CD4-positive, alpha-beta T cell treated with Interleukin-17A for 1 hour (primary cell): Measurements from ENCODE around the gene SLC35F4.
"Not testable (repeated sequence)": the region's sequence is repeated elsewhere in the genome, so short reads cannot be mapped to it uniquely, and the experiment has no call there.

Experiments
- DNase-seq: peaks from one replicate; pipeline ENCODE4 v3.0.0-alpha.2; 2020

SLC35F4 gene

DNA sequence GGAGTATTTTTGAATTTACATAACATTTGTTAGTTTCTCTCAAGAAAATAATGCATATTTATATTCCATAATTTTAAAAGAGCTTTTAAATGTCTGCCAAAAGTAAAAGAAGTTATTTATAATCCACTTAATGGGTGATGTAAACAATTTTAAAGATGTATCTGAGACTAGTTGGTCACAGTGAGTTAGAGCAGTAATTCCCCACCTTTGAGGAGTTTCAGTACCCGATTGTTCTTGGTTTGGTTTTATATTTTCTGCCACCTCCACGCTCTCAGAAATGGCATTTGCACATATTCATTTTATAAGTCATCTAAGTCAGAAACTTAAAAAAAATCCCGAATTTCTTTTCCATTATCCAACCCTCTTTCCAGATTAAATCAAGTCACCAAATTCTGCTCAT lies 153.2 kb downstream of the SLC35F4 start:
- DNase-seq = no peak

GRCh38 chr14:57712102-57712501 lies 153.8 kb downstream of the SLC35F4 start:
- DNase-seq = no peak

DNA sequence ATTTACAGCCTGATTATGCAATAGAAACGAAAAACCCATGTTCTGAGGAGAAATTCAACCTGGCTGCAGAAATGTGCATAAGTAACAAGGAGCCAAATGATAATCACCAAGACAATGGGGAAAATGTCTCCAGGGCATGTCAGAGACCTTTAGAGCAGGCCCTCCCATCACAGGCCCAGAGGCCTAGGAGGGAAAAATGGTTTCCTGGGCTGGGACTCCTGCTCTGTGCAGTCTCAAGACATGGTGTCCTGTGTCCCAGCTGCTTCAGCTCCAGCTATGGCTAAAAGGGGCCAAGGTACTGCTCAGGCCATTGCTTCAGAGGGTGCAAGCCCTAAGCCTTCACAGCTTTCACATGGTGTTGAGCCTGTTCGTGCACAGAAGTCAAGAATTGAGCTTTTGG lies 156.0 kb downstream of the SLC35F4 start:
- no peak for DNase-seq

GRCh38 chr14:57709086-57709485 lies 156.8 kb downstream of the SLC35F4 start:
- not testable (repeated sequence) for DNase-seq

GRCh38 chr14:57707219-57707618 lies 158.7 kb downstream of the SLC35F4 start:
- no peak for DNase-seq

DNA sequence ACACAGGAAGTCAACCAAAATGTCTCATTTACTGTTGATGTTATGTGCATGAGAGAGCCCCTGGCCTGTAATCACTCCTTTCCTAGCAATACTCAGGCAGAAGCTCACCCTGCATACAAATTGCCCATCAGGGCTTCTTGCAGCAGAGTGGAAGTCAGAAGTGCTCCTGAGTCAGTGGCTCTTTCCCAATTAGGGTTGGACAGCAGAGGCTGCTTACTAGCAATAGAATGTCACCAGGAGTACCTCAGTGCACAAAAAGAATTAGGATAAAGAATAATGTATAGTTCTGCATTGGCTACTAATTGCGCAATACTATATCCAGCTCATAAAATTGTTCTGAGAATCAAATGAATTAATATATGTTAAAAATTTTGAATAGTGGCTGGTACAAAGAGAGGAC lies 161.1 kb downstream of the SLC35F4 start:
- DNase-seq = no peak

DNA sequence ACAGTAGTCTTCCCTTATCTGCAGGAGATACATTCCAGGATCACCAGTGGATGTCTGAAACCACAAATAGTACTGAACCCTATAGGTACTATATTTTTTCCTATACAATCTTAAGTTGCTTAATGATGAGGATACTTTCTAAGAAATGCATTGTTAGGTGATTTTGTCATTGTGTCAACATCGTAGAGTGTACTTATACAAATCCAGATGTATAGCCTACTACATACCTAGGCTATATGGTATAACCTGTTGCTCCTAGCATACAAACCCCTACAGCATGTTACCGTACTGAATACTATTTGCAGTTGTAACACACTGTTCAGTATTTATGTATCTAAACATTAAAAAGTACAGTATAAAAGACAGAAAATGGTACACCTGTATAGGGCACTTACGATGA lies 165.9 kb downstream of the SLC35F4 start:
- no peak for DNase-seq

DNA sequence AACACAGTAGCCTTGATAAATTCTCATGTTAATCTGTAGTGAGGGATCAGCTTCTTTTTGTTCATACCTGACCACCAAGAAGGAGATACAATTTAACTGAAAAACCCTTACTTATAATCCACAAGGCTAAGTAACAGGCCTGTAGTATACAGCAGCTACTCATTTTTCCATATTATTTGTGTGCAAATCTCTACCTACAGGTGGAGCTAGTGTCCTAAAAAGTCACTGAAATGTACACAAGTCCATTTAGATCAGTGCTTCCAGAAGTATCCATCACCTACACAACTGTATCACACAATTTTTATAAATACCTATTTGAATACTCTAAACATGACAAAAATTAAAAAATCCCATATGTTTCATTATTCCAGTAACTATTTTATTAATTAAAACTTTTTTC lies 173.2 kb downstream of the SLC35F4 start:
- DNase-seq = no peak

DNA sequence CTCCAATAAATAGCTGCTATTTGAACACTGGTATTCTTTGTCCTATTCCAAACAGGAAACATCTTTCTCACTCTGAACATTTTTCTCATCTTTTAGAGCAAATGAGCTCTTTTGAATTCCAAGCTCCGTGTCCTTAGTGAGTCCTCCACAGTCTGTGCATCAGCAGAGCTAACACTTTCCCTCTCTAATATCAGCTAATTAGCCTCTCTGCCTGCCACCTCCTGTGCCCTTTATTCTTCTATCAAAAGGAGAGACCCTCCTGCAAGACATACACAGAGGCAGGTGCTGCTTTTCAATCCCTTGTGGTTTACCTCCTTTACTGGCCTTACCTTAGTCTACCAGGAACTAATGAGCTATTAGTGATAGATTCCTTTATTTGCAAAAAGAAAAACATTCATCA lies 178.5 kb downstream of the SLC35F4 start:
- no peak for DNase-seq

- no peak for DNase-seq
Measured at GRCh38 chr14:57686304-57686703, 179.6 kb downstream of the SLC35F4 start.

GRCh38 chr14:57671021-57671420 lies 194.9 kb downstream of the SLC35F4 start:
- no peak for DNase-seq

DNA sequence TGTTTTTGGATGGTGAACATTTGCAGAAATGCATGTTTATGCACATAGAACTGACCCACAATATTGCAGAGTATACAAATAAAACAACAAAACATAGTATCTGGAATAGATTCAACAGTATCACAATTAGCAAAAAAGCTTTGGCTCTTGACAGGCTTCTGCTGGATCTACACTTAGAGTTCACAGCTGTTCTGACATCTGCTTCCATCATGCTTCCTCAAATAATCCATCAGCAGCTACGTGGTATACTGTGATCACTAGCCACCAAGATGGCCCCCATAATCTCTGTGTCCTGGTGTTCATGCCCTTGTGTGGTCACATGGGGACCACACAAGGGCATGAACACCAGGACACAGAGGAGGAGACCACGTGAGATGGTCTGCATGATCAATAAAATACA lies 205.7 kb downstream of the SLC35F4 start:
- no peak for DNase-seq

DNA sequence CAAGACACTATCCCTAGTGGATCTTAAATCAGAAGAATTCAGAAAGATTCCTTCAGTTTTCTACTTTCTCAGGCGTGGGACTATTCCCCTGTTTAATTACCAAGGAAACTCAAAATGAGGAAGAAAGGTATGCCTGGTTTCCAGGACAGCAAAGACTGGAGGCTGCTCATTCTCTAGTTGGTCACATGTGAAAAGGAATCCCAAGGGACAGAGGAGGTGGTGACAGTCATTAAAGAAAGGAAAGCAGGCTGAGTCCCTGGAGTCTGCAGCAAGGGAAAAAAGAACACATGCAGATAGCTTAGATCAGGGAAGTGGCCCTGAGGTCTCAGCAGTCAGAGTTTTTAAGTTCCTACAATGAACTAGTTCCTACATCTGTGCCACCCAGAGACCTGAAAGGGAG lies 206.8 kb downstream of the SLC35F4 start:
- DNase-seq = no peak

DNA sequence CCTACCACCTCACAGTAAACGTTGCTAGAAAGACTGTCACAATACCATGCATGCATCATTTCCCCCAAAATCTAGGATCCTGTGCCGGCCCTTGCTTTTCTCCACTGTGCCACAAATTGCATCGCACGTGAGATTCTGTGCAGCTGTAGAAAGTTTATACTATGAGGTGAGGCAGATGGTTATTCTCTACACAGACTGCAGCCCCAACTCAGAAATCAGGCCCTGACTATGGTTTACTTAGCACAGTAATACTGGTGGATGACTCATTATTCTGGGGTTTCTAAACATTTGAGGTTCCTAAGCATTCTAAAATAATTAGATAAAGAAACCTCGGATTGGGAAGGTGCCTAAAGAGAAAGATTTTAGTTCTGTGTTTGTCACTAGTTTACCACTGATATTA lies 208.4 kb downstream of the SLC35F4 start:
- DNase-seq = no peak

GRCh38 chr14:57656853-57657252 lies 209.0 kb downstream of the SLC35F4 start:
- DNase-seq = no peak

- DNase-seq = no peak
Measured at GRCh38 chr14:57652769-57653168, 213.1 kb downstream of the SLC35F4 start.

GRCh38 chr14:57641776-57642175 lies 224.1 kb downstream of the SLC35F4 start:
- DNase-seq = no peak

- no peak for DNase-seq
Measured at GRCh38 chr14:57640036-57640435, 225.9 kb downstream of the SLC35F4 start.

DNA sequence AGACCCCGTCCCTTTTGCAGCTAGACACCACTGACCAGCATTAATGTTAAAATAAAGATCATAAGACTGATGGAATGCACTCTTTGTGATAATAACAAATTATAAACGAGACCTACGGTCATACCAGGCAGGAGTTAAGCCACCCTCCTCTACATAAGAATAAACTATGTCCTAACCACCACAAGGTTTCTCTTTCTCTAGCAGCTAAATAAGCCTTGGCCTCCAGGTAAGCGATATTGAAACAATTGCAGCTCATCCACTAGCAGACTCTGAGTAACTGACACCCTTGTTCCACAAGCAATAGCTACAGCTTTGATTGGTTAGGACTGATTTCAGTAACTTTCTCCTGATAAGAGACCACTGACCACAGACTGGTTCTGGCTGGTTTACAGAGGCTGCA lies 228.0 kb downstream of the SLC35F4 start:
- DNase-seq = no peak

DNA sequence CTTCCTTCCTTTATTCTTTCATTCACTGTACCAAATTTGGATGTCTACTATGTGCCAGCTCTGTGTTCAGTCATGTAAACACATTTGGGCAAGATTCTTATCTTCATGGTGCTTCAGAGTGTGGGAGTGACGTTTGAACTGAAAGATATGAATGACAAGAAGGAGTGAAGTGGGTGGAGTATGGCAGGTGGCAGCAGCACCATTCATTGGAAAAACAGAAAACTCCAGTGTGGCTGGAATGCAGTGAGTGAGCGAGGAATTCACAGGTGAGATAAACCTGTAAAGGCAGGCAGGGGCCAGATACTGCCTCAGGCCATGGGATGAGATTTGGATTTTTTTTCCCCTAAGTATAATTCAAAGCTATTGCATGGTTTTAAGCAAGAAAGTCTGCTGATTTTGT lies 231.6 kb downstream of the SLC35F4 start:
- DNase-seq = no peak

- DNase-seq = no peak
Measured at GRCh38 chr14:57632649-57633048, 233.2 kb downstream of the SLC35F4 start.

DNA sequence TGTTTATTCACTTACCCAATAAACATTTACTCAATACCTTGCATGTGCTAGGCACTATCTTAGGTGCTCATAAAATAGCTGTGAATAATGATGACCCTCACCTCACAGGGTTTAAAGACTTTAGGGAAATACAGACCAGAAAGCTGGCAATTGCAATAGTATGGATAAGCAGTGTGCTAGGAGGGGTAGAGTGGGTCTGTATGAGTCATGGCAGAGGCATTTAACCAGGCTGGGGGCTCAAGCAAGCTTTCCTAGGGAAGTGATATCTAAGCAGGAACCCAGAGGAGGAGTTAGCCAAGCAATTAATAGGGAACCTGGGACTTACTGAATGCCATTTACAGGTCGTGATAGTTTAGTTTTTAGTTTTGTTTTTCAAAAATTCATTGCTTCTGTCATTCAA lies 248.4 kb downstream of the SLC35F4 start:
- DNase-seq = no peak

DNA sequence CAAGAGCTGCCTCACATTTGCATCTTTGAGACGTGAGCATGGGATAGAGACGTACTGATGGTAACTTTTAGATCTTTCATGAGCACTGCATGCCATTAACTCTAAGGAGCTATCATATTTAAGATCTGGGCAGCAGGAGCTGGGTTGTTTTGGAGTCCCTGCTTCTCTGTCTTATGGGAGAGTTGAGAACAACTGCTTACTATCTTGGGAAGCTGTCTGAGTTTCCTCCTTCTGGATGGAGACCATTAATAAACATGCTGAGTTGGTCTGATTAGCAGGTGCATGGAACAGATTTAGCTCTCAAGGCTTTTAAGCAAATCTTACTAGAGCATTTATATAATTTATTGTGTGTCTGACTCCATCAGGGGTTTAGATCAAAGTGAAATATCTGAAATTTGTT lies 252.9 kb downstream of the SLC35F4 start:
- no peak for DNase-seq

DNA sequence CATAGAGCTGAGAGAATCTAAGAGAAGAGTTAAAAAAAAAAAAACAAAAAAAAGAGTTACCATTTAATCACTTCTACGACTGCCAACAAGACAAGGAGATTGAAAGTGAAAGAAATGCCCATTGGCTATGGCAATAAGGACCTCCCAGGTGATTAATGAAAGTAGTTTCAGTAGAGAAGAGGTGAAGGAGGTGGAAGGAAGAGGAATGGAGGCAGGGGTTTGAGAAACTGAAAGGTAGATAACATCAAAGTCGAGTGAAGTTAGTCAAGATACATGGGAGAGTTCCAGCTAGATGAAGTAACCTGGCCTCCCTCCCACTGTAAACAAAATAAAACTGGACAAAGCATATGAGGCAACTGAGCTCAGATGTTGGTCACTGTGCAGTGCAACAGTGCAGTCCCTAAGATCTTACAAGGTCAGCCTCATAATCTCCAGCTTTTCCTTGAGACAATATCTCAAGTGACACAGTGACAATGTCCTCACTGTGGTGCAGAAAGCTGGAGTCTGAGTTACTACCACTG lies 254.3 kb downstream of the SLC35F4 start:
- DNase-seq = no peak

GRCh38 chr14:57610631-57611030 lies 255.3 kb downstream of the SLC35F4 start:
- DNase-seq = no peak
